Ascending aorta (tissue), 2 donors: ENCODE data around the gene NKAIN4. TPM values are rescaled to one million over a fixed set of nuclear protein-coding genes. Genes with fewer than 3 reads are reported as not detected.

Experiments
- DNase-seq, 2 donors: peaks; one replicate each; pipeline ENCODE4 v3.0.0-alpha.2; 2019; ENCODE audit warnings: low spot score in 2 of 2
- H3K27ac ChIP-seq, 2 donors: fragments of 200-600 bp; sonication (generic); one replicate each; pipeline ENCODE4 v1.5.1; 2016 to 2017; ENCODE audit warnings: mild to moderate bottlenecking in 1 of 2
- H3K27me3 ChIP-seq: fragments of 200-600 bp; sonication (generic); one replicate; pipeline ENCODE4 v1.5.1; 2017
- H3K36me3 ChIP-seq, 2 donors: fragments of 200-600 bp; sonication (generic); one replicate each; pipeline ENCODE4 v1.5.1; 2016
- H3K4me1 ChIP-seq, 2 donors: fragments of 200-600 bp; sonication (generic); one replicate each; pipeline ENCODE4 v1.5.1; 2016 to 2017; ENCODE audit warnings: mild to moderate bottlenecking in 1 of 2
- H3K4me3 ChIP-seq, 2 donors: fragments of 200-600 bp; sonication (generic); one replicate each; pipeline ENCODE4 v1.5.1; 2016 to 2017; ENCODE audit warnings: mild to moderate bottlenecking in 1 of 2
- H3K9me3 ChIP-seq, 2 donors: fragments of 200-600 bp; sonication (generic); one replicate each; pipeline ENCODE4 v1.5.1; 2016
- CTCF ChIP-seq, 3 experiments: fragments of 200-600 bp in 2 of 3; fragments of 450-650 bp in 1 of 3; sonication (generic) in 2 of 3; IDR thresholded peaks; one replicate each; pipeline ENCODE4 v1.5.1; 2016 to 2019; ENCODE audit warnings: antibody characterized with exemption in 3 of 3, mild to moderate bottlenecking in 1 of 3, moderate library complexity in 1 of 3
- intact Hi-C: fragments of 100-400 bp; cut with DNase I; formaldehyde crosslinking; loops from one replicate; pipeline ENCODE4 v1.15.1; 2023
- total RNA-seq: library from RNA; depleted of rRNA; stranded (reverse); fragments of >200 nt; gene quantifications from one replicate; pipeline ENCODE4 v1.1.0, GENCODE V29; 2016

NKAIN4 gene
- total RNA-seq, 1 donor from 2014 or later, result not detected

GRCh38 chr20:63272105-63273058, 18.1 kb upstream of the NKAIN4 start, which contains the start of gene ARFGAP1:
Gene ARFGAP1 (plus strand): TSS chr20:63272813. CDS start chr20:63275581, 2,768 bp downstream.
- intact Hi-C loops, result loop anchor here (1.0 to 5.0 kb wide), 2 partner anchors 56 to 1150 kb away; partner anchors contain the start of genes LSM14B and YTHDF1
- no peaks in the 10 kb centered on the region for H3K9me3 ChIP-seq
- no peaks in the 10 kb centered on the region for H3K27me3 ChIP-seq
- H3K4me3 ChIP-seq, result peak within 1 kb of the TSS; percentile 91 to 99
- peaks cover 6 to 17% of the 10 kb centered on the region in 2 donors for H3K4me1 ChIP-seq
- H3K27ac ChIP-seq, result peak within 1 kb of the TSS; percentile 52 to 56
- peak; percentile 36 to 92 for DNase-seq
- TF ChIP-seq CTCF (IDR thresholded peaks at IDR 0.05), result no peak
- H3K36me3 ChIP-seq, result peaks cover 13 to 15% of the 10 kb centered on the region in 2 donors

DNA sequence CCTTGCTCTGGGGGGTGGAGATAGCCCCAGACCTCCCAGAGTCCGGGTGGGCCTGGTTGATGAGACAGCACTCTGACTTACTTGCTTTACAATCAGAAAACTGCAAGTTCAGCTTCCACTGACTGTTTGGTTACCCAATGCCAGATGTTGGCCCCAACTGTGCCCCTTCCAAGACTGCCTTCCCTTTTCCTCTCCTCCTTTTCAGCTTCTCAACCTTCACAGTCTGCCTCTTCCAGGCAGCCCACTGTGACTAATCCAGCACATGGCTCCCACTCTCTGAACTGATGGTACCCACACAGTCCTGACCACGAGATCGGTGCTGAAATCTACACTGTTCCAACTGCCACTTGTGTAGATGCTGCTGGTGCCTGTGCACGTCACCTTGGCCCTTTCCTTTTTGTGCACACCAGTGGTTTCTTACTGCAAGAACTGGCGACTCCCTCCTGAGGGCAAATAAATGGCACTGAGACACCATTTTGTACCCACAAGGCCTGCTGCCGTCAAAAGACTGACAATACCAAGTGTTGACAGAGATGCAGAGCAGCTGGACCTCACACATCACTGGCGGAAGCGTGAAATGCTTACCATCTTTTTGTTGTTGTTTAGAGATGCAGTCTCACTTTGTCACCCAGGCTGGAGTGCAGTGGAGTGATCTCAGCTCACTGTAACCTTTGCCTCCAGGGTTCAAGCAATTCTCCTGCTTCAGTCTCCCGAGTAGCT, 16.5 kb upstream of the NKAIN4 start:
- Histone ChIP-seq H3K4me3 (no peak overlapping the region), H3K9me3 (no peaks in the 10 kb centered on the region), H3K27me3 (no peaks in the 10 kb centered on the region), H3K36me3 (no peaks in the 10 kb centered on the region), H3K4me1 (peaks cover 6 to 17% of the 10 kb centered on the region in 2 donors), H3K27ac (no peak overlapping the region)
- intact Hi-C loops, result loop anchor here (5.0 kb wide), 1 partner anchor 1148 kb away; the partner anchor contains the start of gene LSM14B
- TF ChIP-seq CTCF (IDR thresholded peaks at IDR 0.05), result no peak
- no peak for DNase-seq

- peaks cover 6 to 16% of the 10 kb centered on the region in 2 donors for H3K4me1 ChIP-seq
- no peak overlapping the region for H3K4me3 ChIP-seq
- no peak for TF ChIP-seq CTCF (IDR thresholded peaks at IDR 0.05)
- intact Hi-C loops, result loop anchor here (5.0 kb wide), 1 partner anchor 1147 kb away; the partner anchor contains the start of gene LSM14B
- H3K27ac ChIP-seq, result no peak overlapping the region
- DNase-seq, result no peak
- no peaks in the 10 kb centered on the region for H3K36me3 ChIP-seq
- H3K27me3 ChIP-seq, result no peaks in the 10 kb centered on the region
- H3K9me3 ChIP-seq, result no peaks in the 10 kb centered on the region
Observed at GRCh38 chr20:63269724-63270123, 15.5 kb upstream of the NKAIN4 start.

- intact Hi-C loops, result no loop called here
- TF ChIP-seq CTCF (IDR thresholded peaks at IDR 0.05), result no peak
- no peak overlapping the region for H3K27ac ChIP-seq
Observed at GRCh38 chr20:63268671-63269439, 14.6 kb upstream of the NKAIN4 start.

GRCh38 chr20:63268256-63268655, 14.0 kb upstream of the NKAIN4 start:
- Histone ChIP-seq H3K27me3 (no peaks in the 10 kb centered on the region), H3K4me1 (peaks cover 2 to 3% of the 10 kb centered on the region in 2 donors), H3K36me3 (no peaks in the 10 kb centered on the region), H3K27ac (no peak overlapping the region), H3K9me3 (no peaks in the 10 kb centered on the region), H3K4me3 (no peak overlapping the region)
- DNase-seq, result no peak
- intact Hi-C loops, result no loop called here
- no peak for TF ChIP-seq CTCF (IDR thresholded peaks at IDR 0.05)

More at GRCh38 chr20:63268671-63269439, 14.6 kb upstream of the NKAIN4 start:
- Histone ChIP-seq H3K4me3 (no peak overlapping the region), H3K36me3 (no peaks in the 10 kb centered on the region), H3K27me3 (no peaks in the 10 kb centered on the region), H3K4me1 (peaks cover 6 to 9% of the 10 kb centered on the region in 2 donors), H3K9me3 (no peaks in the 10 kb centered on the region)
- DNase-seq, result no peak
